OCI-LY3 (cell line): ENCODE results near the gene LRRC8D.

Experiments used
- EZH2phosphoT487 ChIP-seq: fragments of 200-600 bp; shearing (Covaris generic); IDR thresholded peaks from 2 replicates; pipeline ENCODE4 v1.6.1; 2018; ENCODE audit warnings: antibody characterized with exemption, mixed run types, low read depth
- TF ChIP-seq, protein P1 (sequence below): fragments of 200-600, 300-600 bp; sonication (generic); IDR thresholded peaks from 2 replicates; pipeline ENCODE4 v1.5.1; 2014; ENCODE audit warnings: antibody characterized with exemption, low read length, low read depth

DNA sequence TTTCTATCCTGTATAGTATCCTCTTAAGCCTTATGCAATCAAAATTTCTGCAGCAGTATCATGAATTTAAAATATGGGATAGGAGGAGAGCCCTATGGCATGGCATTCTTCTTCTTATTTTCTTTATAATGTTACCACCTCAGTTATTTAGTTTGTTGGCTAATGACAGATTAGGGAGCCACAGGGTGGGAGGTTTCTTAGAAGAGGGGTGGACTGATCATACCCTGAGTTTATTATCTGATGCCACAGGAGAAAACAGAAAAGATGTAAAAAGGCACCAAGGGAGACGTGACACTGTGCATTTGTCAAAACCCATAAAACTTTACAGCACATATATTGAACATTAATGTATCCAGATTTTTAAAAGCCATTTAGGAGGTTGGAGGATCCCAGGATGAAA lies 66.9 kb downstream of the LRRC8D start:
- TF ChIP-seq, protein P1, sequence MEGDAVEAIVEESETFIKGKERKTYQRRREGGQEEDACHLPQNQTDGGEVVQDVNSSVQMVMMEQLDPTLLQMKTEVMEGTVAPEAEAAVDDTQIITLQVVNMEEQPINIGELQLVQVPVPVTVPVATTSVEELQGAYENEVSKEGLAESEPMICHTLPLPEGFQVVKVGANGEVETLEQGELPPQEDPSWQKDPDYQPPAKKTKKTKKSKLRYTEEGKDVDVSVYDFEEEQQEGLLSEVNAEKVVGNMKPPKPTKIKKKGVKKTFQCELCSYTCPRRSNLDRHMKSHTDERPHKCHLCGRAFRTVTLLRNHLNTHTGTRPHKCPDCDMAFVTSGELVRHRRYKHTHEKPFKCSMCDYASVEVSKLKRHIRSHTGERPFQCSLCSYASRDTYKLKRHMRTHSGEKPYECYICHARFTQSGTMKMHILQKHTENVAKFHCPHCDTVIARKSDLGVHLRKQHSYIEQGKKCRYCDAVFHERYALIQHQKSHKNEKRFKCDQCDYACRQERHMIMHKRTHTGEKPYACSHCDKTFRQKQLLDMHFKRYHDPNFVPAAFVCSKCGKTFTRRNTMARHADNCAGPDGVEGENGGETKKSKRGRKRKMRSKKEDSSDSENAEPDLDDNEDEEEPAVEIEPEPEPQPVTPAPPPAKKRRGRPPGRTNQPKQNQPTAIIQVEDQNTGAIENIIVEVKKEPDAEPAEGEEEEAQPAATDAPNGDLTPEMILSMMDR: no peak
- TF ChIP-seq EZH2phosphoT487: no peak
